Inflammatory macrophage treated with lipopolysaccharide for 4 hours (primary cell): ENCODE measurements around the gene SPINK9.
"Not testable (repeated sequence)": the region's sequence is repeated elsewhere in the genome, so short reads cannot be mapped to it uniquely, and the experiment has no call there.

Experiments used
- DNase-seq: peaks from one replicate; pipeline ENCODE4 v3.0.0-alpha.2; 2020

SPINK9 gene, protein sequence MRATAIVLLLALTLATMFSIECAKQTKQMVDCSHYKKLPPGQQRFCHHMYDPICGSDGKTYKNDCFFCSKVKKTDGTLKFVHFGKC

DNA sequence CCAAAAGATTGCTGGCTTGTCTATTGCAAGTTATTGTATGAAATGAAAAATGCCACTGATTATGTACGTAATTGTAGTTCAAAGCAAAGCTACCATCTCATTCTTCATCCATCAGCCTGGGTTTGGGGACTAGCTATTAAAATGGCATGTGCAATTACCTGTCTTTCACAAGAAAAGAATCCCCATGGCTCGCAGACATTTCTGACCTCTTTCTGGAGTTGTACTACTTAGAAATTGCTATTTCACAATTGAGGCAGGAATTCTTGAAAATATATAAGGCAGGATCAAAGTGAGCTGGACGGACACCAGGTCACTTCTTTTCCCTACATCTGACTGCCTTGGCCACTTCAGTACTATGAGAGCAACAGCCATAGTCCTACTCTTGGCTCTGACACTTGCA lies at the start of gene SPINK9:
TSS of gene SPINK9 (plus strand) at position 301 of the 400 bp plus-strand sequence. CDS start at position 356, 55 bp downstream.
- DNase-seq = no peak

DNA sequence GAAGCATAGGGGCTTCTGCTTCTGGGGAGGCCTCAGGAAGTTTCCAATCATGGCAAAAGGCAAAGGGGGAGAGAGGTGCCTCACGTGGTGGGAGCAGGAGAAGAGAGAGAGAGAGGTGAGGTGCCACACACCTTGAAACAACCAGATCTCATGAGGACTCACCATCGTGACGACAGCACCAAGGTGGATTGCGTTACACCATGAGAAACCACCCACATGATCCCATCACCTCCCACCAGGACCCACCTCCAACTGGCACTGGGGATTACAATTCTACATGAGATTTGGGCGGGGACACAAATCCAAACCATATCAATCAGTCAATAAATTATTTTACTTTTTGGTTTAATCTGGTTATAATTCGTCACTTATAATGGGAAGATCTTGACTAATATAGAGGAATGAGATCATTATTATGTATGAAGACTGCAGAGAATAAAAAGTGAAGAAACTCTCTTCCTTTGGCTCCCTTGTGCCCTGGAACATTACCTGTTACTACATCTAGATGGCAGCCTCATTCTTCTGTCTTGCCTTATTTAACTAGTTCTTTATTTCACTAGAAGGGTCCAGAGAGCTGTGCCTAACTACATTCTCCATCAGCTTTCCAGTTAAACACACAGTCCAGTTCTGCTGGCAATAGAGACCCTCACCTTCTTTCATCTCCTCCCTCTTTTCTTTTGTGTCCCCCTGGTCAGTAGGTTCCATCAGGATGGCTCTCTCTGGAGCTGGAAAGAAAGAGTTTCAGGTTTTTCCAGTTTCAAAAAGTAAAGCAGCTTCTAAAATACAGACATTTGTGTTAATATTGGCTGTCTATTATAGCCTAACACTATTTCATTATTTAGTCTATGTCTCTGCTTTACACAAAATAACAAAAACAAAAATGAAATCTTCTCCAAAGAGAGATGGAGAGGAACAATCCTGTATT lies 44.8 kb upstream of the SPINK9 start:
- DNase-seq = peak; percentile 9

DNA sequence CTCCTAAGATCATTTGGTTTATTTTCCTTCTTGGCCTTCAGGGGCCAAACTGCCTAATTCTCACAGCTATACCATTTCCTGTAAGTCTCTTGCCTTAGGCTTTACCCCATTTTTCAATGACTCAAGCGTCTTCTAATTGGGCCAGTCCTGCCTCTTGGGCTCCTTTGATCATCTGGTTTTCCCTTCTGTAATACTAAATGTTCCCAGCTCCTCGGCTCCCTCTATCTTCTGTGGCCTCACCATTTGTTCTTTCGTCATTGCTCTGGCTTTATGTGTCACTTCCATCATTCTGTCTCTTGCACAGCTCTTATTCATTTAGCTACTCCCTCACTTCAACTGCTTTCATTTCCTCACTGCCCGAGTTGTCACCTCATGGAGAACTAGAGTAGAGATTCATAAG lies 37.6 kb upstream of the SPINK9 start:
- DNase-seq = peak; percentile 18

DNA sequence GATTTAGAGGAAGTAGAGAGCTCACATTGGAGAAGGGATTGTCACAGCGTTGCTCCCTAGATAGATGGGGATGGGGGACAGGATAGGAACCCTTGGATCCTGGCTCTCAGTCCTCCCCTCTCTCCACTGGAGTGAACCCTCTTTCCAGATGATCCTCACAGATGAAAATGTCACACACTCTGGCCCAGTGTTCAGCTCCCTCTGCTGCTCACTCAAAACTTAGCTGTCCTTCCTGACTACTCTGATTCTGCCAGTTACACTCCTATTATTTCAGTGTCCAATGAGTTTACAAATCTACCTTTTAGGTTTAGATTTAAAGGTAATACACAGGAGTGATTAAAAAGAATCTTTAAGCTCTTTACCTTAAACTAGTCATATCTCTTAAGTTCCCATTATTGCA lies 28.9 kb upstream of the SPINK9 start:
- DNase-seq = no peak

DNA sequence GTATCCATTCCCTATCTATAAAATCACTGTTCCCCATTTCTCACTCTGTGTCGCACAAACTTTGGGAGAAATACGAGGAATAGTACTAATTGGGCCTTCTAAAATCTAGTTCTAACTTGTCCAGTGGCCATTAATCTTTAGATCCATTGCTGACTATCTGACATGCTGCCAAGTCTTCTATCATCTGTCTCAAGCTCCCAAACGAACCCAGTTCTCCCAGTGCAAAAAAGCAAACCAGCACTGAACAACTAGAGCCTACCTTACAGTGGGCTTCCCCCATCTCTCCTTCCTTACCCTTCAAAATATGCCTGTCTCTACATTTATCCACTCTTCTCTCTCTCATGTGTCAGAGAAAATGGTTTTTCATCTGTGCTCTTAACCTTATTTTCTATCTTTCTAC lies 26.3 kb upstream of the SPINK9 start:
- no peak for DNase-seq

DNA sequence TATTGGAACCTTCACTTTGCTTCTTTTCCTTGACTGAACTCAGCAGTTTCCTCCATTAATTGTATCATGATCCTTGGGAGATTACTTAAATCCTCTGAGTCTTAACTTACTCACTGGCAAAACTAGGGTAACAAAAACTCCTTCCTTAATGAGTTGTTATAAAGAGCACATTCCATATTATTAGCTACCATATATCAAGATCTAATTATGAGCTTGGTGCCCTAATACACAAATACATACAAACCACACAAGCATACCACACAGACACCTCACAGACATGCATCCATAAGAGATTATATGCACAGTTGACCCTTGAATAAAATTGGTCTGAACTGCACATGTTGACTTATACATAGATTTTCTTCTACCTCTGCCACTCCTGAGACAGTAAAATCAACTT lies 25.6 kb upstream of the SPINK9 start:
- DNase-seq = no peak

DNA sequence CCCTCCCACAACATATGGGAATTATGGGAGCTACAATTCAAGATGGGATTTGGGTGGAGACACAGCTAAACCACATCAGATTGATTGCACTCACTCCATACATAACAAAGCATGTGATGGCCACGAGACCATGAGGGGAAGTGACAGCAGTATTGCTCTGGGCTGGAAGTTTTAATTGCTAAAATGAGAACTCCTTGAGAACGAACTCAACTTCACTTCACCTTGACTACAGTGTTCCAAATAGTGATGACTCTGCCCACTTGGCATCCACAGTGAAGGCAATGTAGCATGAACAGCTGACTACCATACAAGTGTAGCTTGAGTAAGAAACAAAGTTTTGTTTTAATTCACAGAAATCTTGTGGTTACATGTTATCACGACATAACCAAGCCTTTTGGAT lies 23.9 kb upstream of the SPINK9 start:
- DNase-seq = peak; percentile 39

DNA sequence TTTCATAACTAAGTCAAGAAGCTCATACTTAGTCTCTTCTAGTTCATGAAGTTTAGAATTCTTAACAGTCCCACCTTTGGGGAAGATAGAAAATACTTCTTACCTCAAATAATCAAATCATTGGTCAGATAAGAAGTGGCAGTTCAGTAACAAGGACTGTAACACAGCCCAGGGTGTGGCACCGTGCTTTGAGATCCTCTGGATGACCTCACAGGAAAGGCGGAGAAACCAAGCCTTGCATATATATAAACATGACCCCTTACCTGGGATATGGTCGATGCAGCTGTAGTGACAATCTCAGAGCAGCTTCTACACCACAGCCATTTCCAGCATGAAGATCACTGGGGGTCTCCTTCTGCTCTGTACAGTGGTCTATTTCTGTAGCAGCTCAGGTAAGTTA lies 23.2 kb upstream of the SPINK9 start, which contains the start of gene SPINK7:
TSS of gene SPINK7 (plus strand) at position 271 of the 400 bp plus-strand sequence. CDS start at position 332, 61 bp downstream.
- no peak for DNase-seq

DNA sequence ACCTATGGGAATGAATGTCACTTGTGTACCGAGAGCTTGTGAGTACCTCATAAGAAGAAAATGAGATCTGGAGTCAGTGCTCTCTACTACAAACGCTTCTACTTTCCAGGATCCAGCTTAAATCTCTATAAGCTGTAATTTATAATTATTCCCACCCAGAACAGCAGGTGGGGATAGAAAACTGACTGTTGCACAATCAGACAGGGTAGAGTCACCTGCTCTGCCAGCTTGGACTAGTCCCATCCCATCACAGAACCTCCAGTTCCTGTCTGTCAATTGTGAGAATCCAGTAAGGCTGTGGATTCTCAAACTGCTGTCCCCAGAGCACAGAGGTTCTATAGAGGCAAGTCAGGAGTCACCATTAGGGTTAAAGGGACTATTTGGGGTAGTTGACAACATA lies 21.2 kb upstream of the SPINK9 start:
- DNase-seq = no peak

DNA sequence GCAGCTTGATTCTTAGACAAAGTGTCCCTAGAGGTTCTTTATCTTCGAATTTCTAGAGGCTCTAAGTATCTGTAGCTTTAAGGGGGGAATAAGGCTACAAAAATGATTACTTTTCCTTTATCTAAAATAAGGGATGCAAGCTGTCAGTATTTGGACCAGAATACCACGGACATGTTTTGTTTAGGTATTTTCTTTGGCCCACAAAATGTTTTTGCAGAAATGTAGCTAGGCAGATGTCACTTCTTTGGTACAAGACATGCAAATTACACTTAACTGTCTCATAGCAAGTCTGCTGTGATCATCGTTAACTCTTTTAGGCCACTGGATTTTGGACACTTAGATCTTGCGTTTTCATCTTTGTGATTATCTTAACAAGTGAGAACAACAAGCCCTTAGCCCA lies 20.6 kb upstream of the SPINK9 start:
- DNase-seq = no peak

DNA sequence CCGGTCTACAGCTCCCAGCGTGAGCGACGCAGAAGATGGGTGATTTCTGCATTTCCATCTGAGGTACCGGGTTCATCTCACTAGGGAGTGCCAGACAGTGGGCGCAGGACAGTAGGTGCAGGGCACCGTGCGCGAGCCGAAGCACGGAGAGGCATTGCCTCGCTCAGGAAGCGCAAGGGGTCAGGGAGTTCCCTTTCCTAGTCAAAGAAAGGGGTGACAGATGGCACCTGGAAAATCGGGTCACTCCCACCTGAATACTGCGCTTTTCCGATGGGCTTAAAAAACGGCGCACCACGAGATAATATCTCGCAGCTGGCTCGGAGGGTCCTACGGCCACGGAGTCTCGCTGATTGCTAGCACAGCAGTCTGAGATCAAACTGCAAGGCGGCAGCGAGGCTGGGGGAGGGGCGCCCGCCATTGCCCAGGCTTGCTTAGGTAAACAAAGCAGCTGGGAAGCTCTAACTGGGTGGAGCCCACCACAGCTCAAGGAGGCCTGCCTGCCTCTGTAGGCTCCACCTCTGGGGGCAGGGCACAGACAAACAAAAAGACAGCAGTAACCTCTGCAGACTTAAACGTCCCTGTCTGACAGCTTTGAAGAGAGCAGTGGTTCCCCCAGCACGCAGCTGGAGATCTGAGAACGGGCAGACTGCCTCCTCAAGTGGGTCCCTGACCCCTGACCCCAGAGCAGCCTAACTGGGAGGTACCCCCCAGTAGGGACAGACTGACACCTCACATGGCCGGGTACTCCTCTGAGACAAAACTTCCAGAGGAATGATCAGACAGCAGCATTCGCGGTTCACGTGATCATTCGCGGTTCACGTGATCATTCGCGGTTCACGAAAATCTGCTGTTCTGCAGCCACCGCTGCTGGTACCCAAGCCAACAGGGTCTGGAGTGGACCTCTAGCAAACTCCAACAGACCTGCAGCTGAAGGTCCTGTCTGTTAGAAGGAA lies 15.1 kb upstream of the SPINK9 start:
- not testable (repeated sequence) for DNase-seq

DNA sequence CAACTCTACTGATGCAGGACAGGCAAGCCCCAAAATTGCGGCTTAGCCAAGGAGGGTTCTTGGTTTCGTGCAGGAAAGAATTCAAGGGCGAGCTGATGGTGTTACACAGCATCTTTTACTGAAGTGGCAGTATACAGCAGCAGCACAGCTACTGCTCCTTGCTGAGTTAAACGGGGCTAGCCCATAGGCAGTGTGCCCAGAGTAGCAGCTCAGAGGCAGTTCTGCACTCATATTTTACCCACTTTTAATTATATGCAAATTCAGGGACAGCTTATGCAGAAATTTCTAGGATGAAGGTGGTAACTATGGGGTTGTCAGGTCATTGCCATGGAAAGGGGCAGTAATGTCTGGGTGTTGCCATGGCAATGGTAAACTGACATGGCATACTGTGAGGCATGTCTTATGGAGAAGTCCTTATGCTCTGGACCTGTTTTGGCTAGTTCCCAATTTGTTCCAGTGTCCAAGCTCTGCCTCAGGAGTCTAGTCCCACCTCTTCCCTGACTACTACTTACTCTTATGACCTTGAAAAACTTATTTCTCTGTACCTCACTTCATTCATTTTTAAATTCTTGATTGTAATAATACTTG lies 2.0 kb upstream of the SPINK9 start:
- no peak for DNase-seq

DNA sequence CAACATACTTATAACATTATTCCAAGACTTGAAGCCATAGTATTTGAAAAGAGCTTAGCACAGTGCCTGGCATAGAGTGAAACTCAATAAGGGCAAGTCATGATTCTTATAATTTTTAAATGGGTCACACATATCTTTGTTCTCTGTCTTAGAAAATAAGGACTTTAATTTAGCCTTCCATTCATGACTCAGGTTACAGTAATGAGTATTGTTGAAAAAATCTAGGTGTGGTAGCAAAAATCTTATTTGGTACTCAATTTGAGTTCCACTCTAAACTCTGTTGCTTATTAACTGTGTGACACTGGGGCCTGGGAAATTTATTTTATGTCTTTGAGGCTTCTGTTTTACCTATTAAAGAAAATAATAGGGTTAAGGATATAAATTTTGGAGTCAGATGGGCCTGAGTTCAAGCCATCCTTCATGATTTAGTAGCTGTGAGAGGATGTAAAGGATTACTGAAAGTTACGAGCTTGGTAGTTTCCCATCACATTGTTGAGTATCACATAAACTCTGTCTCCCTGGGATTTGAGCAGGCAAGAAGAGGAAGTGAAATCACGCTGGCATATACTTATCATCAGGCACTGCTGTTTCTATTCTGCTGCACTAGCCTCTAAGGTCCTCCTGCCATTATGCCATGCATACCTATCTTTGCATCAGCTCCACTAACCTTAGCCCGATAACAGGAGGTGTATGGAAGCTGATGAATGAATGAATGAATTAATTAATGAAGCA lies 1.5 kb downstream of the SPINK9 start:
- DNase-seq = peak; percentile 21

DNA sequence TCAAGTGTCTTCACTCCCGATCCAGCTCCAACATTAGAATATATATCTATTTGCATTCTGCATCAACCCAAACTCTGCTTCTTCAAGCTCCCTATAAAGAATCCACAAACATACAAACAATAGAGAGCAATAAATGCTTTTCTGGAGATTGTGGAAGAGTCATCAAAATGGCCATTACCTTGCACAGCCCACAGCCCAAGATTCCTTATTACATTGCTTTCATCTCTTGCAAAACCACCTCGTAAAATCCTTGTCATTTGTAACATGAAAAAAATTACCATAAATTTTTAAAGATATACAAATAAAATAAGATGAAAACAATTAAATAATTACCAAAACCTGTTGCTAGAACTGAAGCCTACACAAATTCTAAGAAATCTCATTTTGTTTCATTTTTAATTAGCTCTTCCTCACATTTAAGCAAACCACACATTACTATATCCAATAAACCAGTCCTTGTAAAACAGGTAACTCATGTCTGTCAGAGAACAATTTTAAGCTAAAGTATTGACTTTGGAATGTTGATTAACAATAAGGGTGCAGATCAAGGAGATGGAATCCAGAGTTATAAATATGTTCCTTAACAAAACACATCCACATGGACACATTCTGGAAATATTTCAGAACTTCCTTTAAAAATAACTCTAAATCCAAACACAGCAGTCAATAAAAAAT lies 7.1 kb downstream of the SPINK9 start:
- DNase-seq = no peak

DNA sequence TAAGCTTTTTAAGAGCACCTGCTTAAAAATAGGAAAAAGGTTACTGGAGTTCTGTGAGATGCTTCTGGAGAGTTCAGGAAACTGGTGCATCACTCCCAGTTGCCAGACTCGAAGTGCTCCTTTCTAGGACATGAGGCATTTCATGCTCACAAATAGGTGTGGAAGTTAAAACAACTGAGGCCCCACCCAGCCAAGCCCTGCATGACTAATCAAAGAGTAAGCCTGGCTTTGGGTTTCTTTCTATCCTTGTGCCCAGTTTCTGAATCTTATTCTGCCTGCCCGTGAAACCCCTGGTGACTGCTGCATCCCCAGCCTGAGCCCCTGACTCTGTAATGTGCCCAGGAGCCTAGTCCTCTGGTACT lies 7.7 kb downstream of the SPINK9 start:
- DNase-seq = no peak

DNA sequence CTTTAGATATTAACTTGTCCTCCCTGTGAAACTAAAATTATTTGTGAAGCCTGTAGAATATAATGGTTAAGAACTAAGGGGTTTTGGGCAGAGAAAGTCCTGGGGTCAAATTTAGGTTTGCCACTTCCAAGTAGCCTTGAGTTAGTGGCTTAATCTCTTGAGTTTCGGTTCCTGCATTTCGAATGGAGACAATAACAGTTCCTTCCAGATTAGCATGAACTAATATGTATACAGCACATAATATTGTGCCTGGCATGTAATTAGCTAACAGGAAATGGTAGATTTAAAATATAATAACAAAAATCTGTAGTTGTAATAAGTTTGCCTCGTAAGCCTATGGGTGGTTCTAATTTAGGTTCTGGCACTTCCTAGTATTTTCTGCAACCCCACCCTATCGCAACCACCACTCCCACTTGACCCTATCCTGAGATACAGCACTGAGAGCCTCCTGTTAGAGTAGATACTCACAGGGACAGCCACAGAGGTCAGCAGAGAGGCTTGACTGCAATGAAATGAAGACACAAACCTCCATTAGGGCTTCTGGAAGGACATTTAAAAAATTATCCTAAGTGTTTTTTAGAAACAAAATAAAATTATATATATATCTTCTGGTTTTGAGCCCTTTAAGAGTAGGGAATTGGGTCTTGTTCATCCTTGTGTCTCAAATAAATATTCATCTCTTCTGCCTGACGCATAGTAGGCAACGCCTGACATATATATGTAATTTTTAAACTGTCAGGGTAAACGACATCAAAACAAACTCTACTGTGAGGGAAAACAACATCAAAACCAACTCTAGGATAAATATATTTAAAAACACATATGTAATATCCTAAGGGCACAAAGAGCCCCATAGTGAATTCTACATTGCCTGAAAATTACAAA lies 8.5 kb downstream of the SPINK9 start:
- peak; percentile 16 for DNase-seq

DNA sequence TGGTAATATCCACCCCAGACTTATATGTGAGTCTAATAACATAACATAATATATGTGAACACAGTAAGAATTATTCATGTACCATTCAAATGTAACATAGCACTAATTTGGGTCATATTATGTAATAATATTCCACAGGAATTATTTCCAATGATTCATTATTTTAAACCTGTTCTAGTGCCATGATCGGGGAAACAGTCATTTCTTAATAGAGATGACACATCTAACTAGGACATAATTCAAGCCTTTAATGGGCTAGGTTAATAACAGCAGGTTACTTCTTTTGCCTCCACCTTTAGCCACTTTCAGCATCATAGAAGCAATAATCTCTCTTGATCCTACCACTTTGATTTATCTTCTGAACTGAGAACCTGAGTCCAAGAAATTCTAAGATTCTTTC lies 12.3 kb downstream of the SPINK9 start:
- no peak for DNase-seq

DNA sequence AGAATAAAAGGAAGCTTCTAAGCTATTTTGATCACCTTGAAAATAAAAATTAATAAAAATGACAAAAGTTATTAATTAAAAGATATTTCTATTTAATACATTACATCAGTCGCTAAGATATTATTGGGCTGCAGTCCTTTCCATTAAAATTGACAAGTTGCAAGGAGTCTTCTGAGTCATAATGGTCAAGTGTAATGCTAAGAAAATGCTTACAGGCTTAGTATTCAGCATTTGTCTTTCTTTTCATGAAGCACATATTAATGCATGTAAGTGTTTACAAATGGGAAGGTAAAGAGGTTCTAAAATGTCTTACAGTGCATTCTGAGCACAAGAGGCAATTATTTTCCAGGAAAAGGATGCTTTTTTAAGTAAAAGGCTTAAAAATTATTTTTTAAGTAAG lies 17.3 kb downstream of the SPINK9 start:
- DNase-seq = no peak

DNA sequence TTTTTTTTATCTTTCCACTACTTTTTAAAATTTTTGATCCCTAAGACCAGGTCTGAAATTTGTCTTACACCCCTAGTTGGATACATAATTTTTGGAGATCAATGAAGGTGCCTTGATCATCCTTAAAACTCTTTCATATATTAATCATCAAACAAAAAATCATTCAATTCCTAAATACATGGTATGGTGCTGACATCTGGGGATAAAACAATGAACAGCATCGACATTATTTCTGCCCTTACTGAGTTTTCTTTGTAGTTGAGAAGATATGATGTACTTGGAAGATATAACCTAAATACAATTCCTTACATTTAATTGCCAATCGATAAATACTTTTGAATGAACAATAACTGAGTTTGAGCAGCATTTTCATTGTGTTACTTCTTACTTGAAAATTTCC lies 18.3 kb downstream of the SPINK9 start:
- no peak for DNase-seq

DNA sequence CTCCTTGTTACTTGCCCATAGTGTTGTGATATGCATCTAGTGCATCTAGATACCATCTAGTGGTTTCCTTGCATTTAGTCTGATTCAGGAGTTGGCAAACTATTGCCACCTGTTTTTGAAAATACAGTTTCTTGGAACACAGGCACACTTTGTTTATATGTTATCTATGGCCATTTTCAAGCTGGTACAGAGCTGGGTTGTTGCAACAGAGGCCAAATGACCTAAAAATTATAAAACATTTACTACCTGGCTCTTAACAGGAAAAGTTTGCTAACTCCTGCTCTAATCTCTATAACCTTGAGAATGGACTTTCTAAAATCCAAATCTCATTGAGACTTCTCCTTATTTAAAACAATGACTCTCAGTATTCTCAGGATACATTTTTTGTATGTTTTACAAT lies 29.0 kb downstream of the SPINK9 start:
- no peak for DNase-seq

DNA sequence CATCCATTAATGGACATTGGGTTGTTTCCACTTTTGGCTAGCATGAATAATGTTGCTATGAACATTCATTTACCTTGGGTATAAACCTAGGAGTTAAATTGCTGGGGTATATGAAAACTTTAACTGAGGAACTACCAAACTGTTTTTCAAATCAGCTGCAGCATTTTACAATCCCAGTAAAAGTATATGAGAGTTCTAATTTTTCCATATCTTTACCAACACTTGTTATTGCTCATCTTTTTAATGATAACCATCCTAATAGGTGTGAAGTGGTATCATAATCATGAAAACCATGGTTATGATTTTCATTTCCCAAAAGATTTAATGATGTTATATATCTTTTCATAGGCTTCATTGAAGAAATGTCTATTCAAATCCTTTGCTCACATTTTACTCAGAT lies 32.9 kb downstream of the SPINK9 start:
- no peak for DNase-seq
